Right ventricle myocardium inferior (tissue), 1 donor: ENCODE results near the gene SMARCD1. TPM values are rescaled to one million over a fixed set of nuclear protein-coding genes. Genes with fewer than 3 reads are reported as not detected.

Experiments
- ATAC-seq: fragments of 200-7000 bp; cut with Tn5 transposase; one replicate; pipeline ENCODE4 v1.9.1; 2020; ENCODE audit warnings: mild to moderate bottlenecking, moderate library complexity
- DNase-seq: peaks from one replicate; pipeline ENCODE4 v3.0.0; 2021; ENCODE audit errors: missing footprints
- intact Hi-C: fragments of 100-400 bp; cut with DNase I; formaldehyde crosslinking; loops from one replicate; pipeline ENCODE4 v1.11.0; 2022
- total RNA-seq: library from RNA; stranded (reverse); fragmentation: NEBNext Ultra II Directional; extraction: Animal tissue kit (Norgen Biotek cat#: 25700); gene quantifications from one replicate; pipeline ENCODE4 v1.2.1, GENCODE V29; 2021
- donor health status: DM: no; HTN: yes; CAD: no; lungs with severe emphysema.

SMARCD1 gene
- total RNA-seq, 1 donor from 2014 or later: 20.1 TPM

- no peak for DNase-seq
- ATAC-seq: no peak
- intact Hi-C loops: no loop called here
These were observed 5.2 kb downstream of the SMARCD1 start for GRCh38 chr12:50090391-50090790.

- no peak for ATAC-seq
- no peak for DNase-seq
- intact Hi-C loops: no loop called here
These were observed 12.8 kb downstream of the SMARCD1 start for GRCh38 chr12:50097952-50098351.

GRCh38 chr12:50099302-50100008, 14.3 kb downstream of the SMARCD1 start:
- intact Hi-C loops: no loop called here
- ATAC-seq: peak; percentile 18
- no peak for DNase-seq

- no peak for ATAC-seq
- intact Hi-C loops: no loop called here
- DNase-seq: no peak
These were observed 15.4 kb downstream of the SMARCD1 start for GRCh38 chr12:50100561-50100960.

GRCh38 chr12:50101663-50102062, 16.5 kb downstream of the SMARCD1 start:
- DNase-seq (no peak), ATAC-seq (no peak)
- intact Hi-C loops: no loop called here

GRCh38 chr12:50102131-50102531, 17.0 kb downstream of the SMARCD1 start:
- ATAC-seq (no peak), DNase-seq (no peak)
- intact Hi-C loops: no loop called here

GRCh38 chr12:50102646-50103309, 17.6 kb downstream of the SMARCD1 start:
- intact Hi-C loops: no loop called here
- no peak for DNase-seq
- no peak for ATAC-seq

- ATAC-seq: no peak
- intact Hi-C loops: no loop called here
- no peak for DNase-seq
These were observed 18.2 kb downstream of the SMARCD1 start for GRCh38 chr12:50103351-50103750.

GRCh38 chr12:50103767-50104321, 18.7 kb downstream of the SMARCD1 start, which contains the start of gene GPD1:
Gene GPD1, plus strand, starts transcription at chr12:50104008. Its CDS starts 43 bp downstream, at chr12:50104051.
- ATAC-seq (peak; percentile 86), DNase-seq (peak; percentile 71)
- intact Hi-C loops: no loop called here

- peak; percentile 30 for ATAC-seq
These were observed 19.6 kb downstream of the SMARCD1 start for GRCh38 chr12:50104417-50105366.

GRCh38 chr12:50105913-50106450, 20.8 kb downstream of the SMARCD1 start:
- no peak for DNase-seq
- ATAC-seq: no peak
- intact Hi-C loops: no loop called here

More at GRCh38 chr12:50104417-50105366, 19.6 kb downstream of the SMARCD1 start:
- no peak for DNase-seq
- intact Hi-C loops: no loop called here

GRCh38 chr12:50106907-50107306, 21.8 kb downstream of the SMARCD1 start:
- intact Hi-C loops: no loop called here
- DNase-seq: no peak
- no peak for ATAC-seq

GRCh38 chr12:50107416-50108268, 22.5 kb downstream of the SMARCD1 start:
- ATAC-seq (no peak), DNase-seq (no peak)
- intact Hi-C loops: no loop called here

GRCh38 chr12:50109319-50109718, 24.2 kb downstream of the SMARCD1 start:
- no peak for DNase-seq
- no peak for ATAC-seq
- intact Hi-C loops: no loop called here

GRCh38 chr12:50110127-50110761, 25.1 kb downstream of the SMARCD1 start:
- no peak for DNase-seq
- ATAC-seq: peak; percentile 6
- intact Hi-C loops: loop anchor here (1.0 to 5.0 kb wide), 3 partner anchors 25 to 292 kb away; partner anchors contain the start of genes CERS5, LARP4 and SMARCD1

GRCh38 chr12:50110762-50111351, 25.7 kb downstream of the SMARCD1 start:
- intact Hi-C loops: loop anchor here (1.0 to 5.0 kb wide), 3 partner anchors 26 to 291 kb away; partner anchors contain the start of genes CERS5, LARP4 and SMARCD1
- DNase-seq (peak; percentile 82), ATAC-seq (peak; percentile 62)

- intact Hi-C loops: loop anchor here (2.0 to 5.0 kb wide), 2 partner anchors 55 to 291 kb away; partner anchors contain the start of genes CERS5 and LARP4
- no peak for DNase-seq
- ATAC-seq: peak; percentile 0
These were observed 26.2 kb downstream of the SMARCD1 start for GRCh38 chr12:50111395-50111692.
